HepG2 (cell line): ENCODE measurements around the gene HTR7. TPM values are rescaled to one million over a fixed set of nuclear protein-coding genes. Genes with fewer than 3 reads are reported as not detected.
A peak's percentile ranks its signal among the peaks of the same experiment; 100 is the strongest.

Source experiments
- ATAC-seq: fragments of 200-7000 bp; cut with Tn5 transposase; 3 replicates; pipeline ENCODE4 v1.9.1; 2020; ENCODE audit warnings: mild to moderate bottlenecking, moderate library complexity
- BruUV-seq: library from RNA; stranded (reverse); fragments of 400-500 nt; replicated peaks from 2 replicates; lab custom pipeline; 2021; lab: Mats Ljungman, UMichigan
- CTCF ChIA-PET: fragments of 300-600 bp; formaldehyde crosslinking; extraction: SDS; loops from one replicate; lab custom pipeline; 2021; ENCODE audit warnings: low total read pairs, inconsistent platforms, low intra/inter-chr PET ratio; lab: Yijun Ruan, JAX
- POLR2A ChIA-PET: fragments of 350-600 bp; sonication (Branson Sonifier 250); formaldehyde crosslinking; loops from one replicate; lab custom pipeline; 2020; ENCODE audit warnings: antibody characterized with exemption, inconsistent platforms; lab: Yijun Ruan, JAX
- DNase-seq: peaks from one replicate; pipeline ENCODE4 v3.0.0-alpha.2; 2015; ENCODE audit warnings: low spot score
- FAIRE-seq: peaks from 3 replicates; lab custom pipeline; 2011; peaks lifted over from hg19 to GRCh38; lab: Jason Lieb, UNC
- H2AFZ ChIP-seq: one replicate; pipeline ENCODE4 v1.6.1; 2011; ENCODE audit warnings: low read length, inconsistent platforms
- H3K27ac ChIP-seq: fragments of 300-600 bp; 3 replicates; pipeline ENCODE4 v1.8.0; 2011; ENCODE audit warnings: mixed run types, mild to moderate bottlenecking, mixed read lengths, low read length, inconsistent platforms; ENCODE audit not compliant: insufficient read depth; ENCODE audit errors: extremely low read length
- H3K27me3 ChIP-seq, 2 experiments: fragments of 200-600 bp in 1 of 2; 2 replicates in 1 of 2; 3 replicates in 1 of 2; pipeline versions ENCODE4 v1.6.0 to v1.8.0; 2011; ENCODE audit warnings: low read length in 2 of 2, mild to moderate bottlenecking in 2 of 2, moderate library complexity in 2 of 2, inconsistent platforms in 1 of 2; ENCODE audit not compliant: insufficient read depth in 2 of 2, control insufficient read depth in 1 of 2
- H3K36me3 ChIP-seq, 2 experiments: fragments of 200-600 bp in 1 of 2; replicated peaks in 1 of 2; 2 replicates in 1 of 2; 3 replicates in 1 of 2; pipeline versions ENCODE4 v1.5.1 to v1.8.0; 2011; ENCODE audit warnings: low read length in 2 of 2, inconsistent platforms in 1 of 2; ENCODE audit not compliant: insufficient read depth in 2 of 2, control insufficient read depth in 1 of 2
- H3K4me1 ChIP-seq: 2 replicates; pipeline ENCODE4 v1.5.1; 2012; ENCODE audit warnings: low read length, inconsistent platforms; ENCODE audit not compliant: insufficient read depth
- H3K4me2 ChIP-seq: 2 replicates; pipeline ENCODE4 v1.6.0; 2011; ENCODE audit warnings: low read depth, low read length, inconsistent platforms
- H3K4me3 ChIP-seq, 3 experiments: fragments of 200-600 bp in 1 of 3; sonication (generic), shearing (Covaris generic) in 1 of 3; replicated peaks in 1 of 3; 2 replicates each; pipeline ENCODE4 v1.5.1; 2011 to 2016; ENCODE audit warnings: low read length in 3 of 3, inconsistent platforms in 2 of 3, low read depth in 2 of 3, mild to moderate bottlenecking in 2 of 3, control low read depth in 1 of 3, mixed read lengths in 1 of 3; ENCODE audit not compliant: insufficient read depth in 1 of 3
- H3K79me2 ChIP-seq: one replicate; pipeline ENCODE4 v1.6.1; 2011; ENCODE audit warnings: low read length, inconsistent platforms; ENCODE audit not compliant: insufficient read depth
- H3K9ac ChIP-seq: 2 replicates; pipeline ENCODE4 v1.6.0; 2011; ENCODE audit warnings: mild to moderate bottlenecking, low read depth, low read length, inconsistent platforms; ENCODE audit not compliant: insufficient read depth
- H3K9me3 ChIP-seq: 2 replicates; pipeline ENCODE4 v1.5.1; 2012; ENCODE audit warnings: mild to moderate bottlenecking, low read length
- H4K20me1 ChIP-seq: 2 replicates; pipeline ENCODE4 v1.6.0; 2011; ENCODE audit warnings: inconsistent platforms, mild to moderate bottlenecking, low read length, moderate library complexity; ENCODE audit not compliant: insufficient read depth
- CBX2 ChIP-seq, 2 experiments: fragments of 200-600 bp in 1 of 2; sonication (generic); formaldehyde crosslinking in 1 of 2; IDR thresholded peaks; 2 replicates each; pipeline versions ENCODE4 v1.7.0 to v1.8.1; 2018 to 2022; ENCODE audit warnings: low read depth in 2 of 2, low read length in 1 of 2, mild to moderate bottlenecking in 1 of 2, missing genetic modification reagents in 1 of 2
- CEBPB ChIP-seq: IDR thresholded peaks from 2 replicates; pipeline ENCODE4 v1.6.1; 2011; ENCODE audit warnings: low read depth, low read length, improper control_type of control experiment, borderline replicate concordance
- FOSL2 ChIP-seq: sonication (generic); formaldehyde crosslinking; IDR thresholded peaks from 2 replicates; pipeline ENCODE4 v1.4.0; 2020; ENCODE audit warnings: missing genetic modification reagents
- FOXA1 ChIP-seq, 2 experiments: fragments of 450-650 bp in 1 of 2; sonication (generic) in 1 of 2; formaldehyde crosslinking in 1 of 2; IDR thresholded peaks; 2 replicates each; pipeline versions ENCODE4 v1.4.0 to v1.6.1; 2016 to 2020; ENCODE audit warnings: missing genetic modification reagents in 1 of 2
- FOXO1 ChIP-seq: sonication (generic); formaldehyde crosslinking; IDR thresholded peaks from 2 replicates; pipeline ENCODE4 v1.4.0; 2020; ENCODE audit warnings: missing genetic modification reagents
- HNRNPK ChIP-seq: fragments of 200-400 bp; formaldehyde crosslinking; IDR thresholded peaks from 2 replicates; pipeline ENCODE4 v1.6.1; 2018; ENCODE audit warnings: low read length, low read depth, moderate library complexity, mild to moderate bottlenecking; ENCODE audit not compliant: poor library complexity, severe bottlenecking
- SALL2 ChIP-seq: sonication (generic); formaldehyde crosslinking; IDR thresholded peaks from 2 replicates; pipeline ENCODE4 v1.8.1; 2023; ENCODE audit warnings: mild to moderate bottlenecking, missing genetic modification reagents, inconsistent platforms
- YY1 ChIP-seq: IDR thresholded peaks from 2 replicates; pipeline ENCODE4 v1.6.1; 2011; ENCODE audit warnings: low read length, low read depth, moderate library complexity, mild to moderate bottlenecking; ENCODE audit not compliant: insufficient read depth, insufficient replicate concordance
- WGBS: methylation state at CpG from one replicate; pipeline ENCODE4 v1.1.6; 2017; ENCODE audit warnings: low lambda C conversion rate; 5-methylcytosine and 5-hydroxymethylcytosine counted together
- in situ Hi-C: cut with HindIII; loops from 2 replicates; pipeline ENCODE4 v1.10.0; 2017; ENCODE audit warnings: low pct_unique_long_range_greater_than_20kb; ENCODE audit not compliant: extremely low pct_ligation_motif_present
- intact Hi-C: fragments of 100-400 bp; cut with micrococcal nuclease; formaldehyde crosslinking; loops from one replicate; pipeline ENCODE4 v1.10.0; 2022; ENCODE audit not compliant: unreplicated experiment
- polyA plus RNA-seq, 8 experiments: library from polyadenylated mRNA; depleted of rRNA in 3 of 8; stranded (reverse) in 7 of 8; unstranded in 1 of 8; fragments of >200 nt; fragmentation: Illumina TruSeq in 4 of 8; extraction: Trizol in 4 of 8; gene quantifications; 2 replicates each; pipeline versions ENCODE4 v1.2.1 to v1.2.3, GENCODE V29; 2011 to 2016; ENCODE audit warnings: low read depth in 4 of 8, missing spikeins in 1 of 8, mixed read lengths in 1 of 8; ENCODE audit not compliant: insufficient read depth in 1 of 8
- total RNA-seq, 5 experiments: library from RNA; depleted of rRNA; stranded (reverse); fragments of >200 nt; fragmentation: Illumina TruSeq; extraction: Trizol; gene quantifications; 2 replicates each; pipeline ENCODE4 v1.2.3, GENCODE V29; 2016; ENCODE audit warnings: low read depth in 1 of 5

The HTR7 gene
- total and polyA plus RNA-seq, 2 of the 13 experiments (the other 11 are each of a cell fraction or from before 2014, with no cell fraction given): 0.04 TPM; not detected in 1

DNA sequence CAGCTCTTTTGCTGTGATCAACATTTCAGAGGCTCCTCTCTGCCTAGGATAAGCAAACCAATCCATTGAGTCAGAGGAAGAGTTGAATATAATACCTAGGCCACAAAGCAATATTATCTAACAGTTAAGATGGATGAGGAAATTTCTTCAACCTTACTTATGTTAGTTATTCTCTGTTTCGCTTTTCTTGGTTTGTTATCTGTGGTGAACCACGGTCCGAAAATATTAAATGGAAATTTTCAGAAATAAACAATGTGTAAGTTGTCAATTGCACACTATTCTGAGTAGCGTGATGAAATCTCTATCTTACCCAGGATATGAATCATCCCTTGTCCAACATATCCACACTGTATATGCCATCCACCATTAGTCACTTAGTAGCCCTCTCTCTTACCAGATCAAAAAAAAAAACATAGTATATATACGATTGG lies 1.5 kb upstream of the HTR7 start:
- Histone ChIP-seq H3K9me3 (no peaks in the 10 kb centered on the region), H3K9ac (no peak overlapping the region), H4K20me1 (no peaks in the 10 kb centered on the region), H3K4me3 (no peak overlapping the region), H3K4me1 (peaks cover 6% of the 10 kb centered on the region; the same call in 1 of the 2 replicates), H3K27ac (no peak overlapping the region), H3K36me3 (no peaks in the 10 kb centered on the region), H3K79me2 (no peaks in the 10 kb centered on the region), H2AFZ (no peak overlapping the region), H3K27me3 (peaks cover 2 to 43% of the 10 kb centered on the region in 2 experiments), H3K4me2 (no peak overlapping the region)
- DNase-seq: peak; percentile 13
- in situ Hi-C loops: no loop called here
- intact Hi-C loops: no loop called here
- CTCF ChIA-PET: no interaction called here
- TF ChIP-seq CEBPB: 0 out of 2 replicates have a peak, but pooled peaks have one; percentile 3
- TF ChIP-seq SALL2 (CRISPR knock-in tag): no peak
- no peak for TF ChIP-seq YY1
- no peak for TF ChIP-seq FOXO1 (CRISPR knock-in tag)
- no peak for TF ChIP-seq FOXA1 (IDR thresholded peaks at IDR 0.05)
- TF ChIP-seq FOXA1 (CRISPR knock-in tag; IDR thresholded peaks at IDR 0.05): no peak
- TF ChIP-seq FOSL2: peak; percentile 25; the same call in 1 of the 2 replicates
- no TSS peak for BruUV-seq
- WGBS: 9% methylated on average over 5 of the region's 5 CpGs
- ATAC-seq: no peak
- POLR2A ChIA-PET: no interaction called here
- no peak for FAIRE-seq

DNA sequence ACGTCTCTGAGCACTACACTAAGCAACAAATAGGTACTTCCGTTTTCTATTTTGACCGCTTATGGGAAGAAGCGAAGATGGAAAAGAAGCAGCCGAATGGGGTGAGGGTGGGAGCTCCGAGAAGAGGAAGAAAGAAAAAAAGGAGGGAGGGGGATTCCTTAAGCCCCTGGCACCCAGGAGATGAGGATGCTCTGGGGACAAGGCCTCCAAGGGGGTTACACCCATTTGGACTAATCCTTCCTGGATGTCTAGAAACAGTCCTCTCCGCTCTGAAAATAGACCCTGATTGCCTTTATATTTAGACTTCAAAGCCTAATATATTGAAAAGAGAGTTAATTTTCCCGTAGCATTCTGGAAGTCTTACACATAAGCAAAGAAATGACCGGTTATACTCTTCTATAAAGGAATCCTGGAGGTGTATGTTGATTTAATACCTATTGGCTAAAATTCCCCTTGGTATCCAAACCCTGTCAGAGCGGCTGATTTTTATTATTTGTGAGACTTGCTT lies 676 bp upstream of the HTR7 start:
- ChIA-PET CTCF (no interaction called here), POLR2A (no interaction called here)
- Histone ChIP-seq H3K36me3 (no peaks in the 10 kb centered on the region), H3K9ac (no peak overlapping the region), H3K9me3 (no peaks in the 10 kb centered on the region), H3K4me2 (peak overlapping the region; percentile 85), H3K79me2 (no peaks in the 10 kb centered on the region), H3K4me3 (peak overlapping the region; percentile 60 to 76 (median 68)), H3K4me1 (peaks cover 6% of the 10 kb centered on the region; the same call in 1 of the 2 replicates), H3K27ac (no peak overlapping the region), H4K20me1 (no peaks in the 10 kb centered on the region), H2AFZ (no peak overlapping the region), H3K27me3 (peaks cover 2 to 43% of the 10 kb centered on the region in 2 experiments)
- no peak for ATAC-seq
- no peak for TF ChIP-seq HNRNPK
- peak; percentile 95 for TF ChIP-seq CBX2 (IDR thresholded peaks at IDR 0.05; ENCODE audit: low read depth, low read length)
- TF ChIP-seq CBX2 (CRISPR knock-in tag; IDR thresholded peaks at IDR 0.05; ENCODE audit: low read depth): no peak
- FAIRE-seq: no peak
- intact Hi-C loops (no loop called here), in situ Hi-C loops (no loop called here)
- no peak for DNase-seq
- BruUV-seq: no TSS peak
- 18% methylated on average over 10 of the region's 10 CpGs for WGBS
